ENCODE measurements around the gene BMPR1A.

DNA sequence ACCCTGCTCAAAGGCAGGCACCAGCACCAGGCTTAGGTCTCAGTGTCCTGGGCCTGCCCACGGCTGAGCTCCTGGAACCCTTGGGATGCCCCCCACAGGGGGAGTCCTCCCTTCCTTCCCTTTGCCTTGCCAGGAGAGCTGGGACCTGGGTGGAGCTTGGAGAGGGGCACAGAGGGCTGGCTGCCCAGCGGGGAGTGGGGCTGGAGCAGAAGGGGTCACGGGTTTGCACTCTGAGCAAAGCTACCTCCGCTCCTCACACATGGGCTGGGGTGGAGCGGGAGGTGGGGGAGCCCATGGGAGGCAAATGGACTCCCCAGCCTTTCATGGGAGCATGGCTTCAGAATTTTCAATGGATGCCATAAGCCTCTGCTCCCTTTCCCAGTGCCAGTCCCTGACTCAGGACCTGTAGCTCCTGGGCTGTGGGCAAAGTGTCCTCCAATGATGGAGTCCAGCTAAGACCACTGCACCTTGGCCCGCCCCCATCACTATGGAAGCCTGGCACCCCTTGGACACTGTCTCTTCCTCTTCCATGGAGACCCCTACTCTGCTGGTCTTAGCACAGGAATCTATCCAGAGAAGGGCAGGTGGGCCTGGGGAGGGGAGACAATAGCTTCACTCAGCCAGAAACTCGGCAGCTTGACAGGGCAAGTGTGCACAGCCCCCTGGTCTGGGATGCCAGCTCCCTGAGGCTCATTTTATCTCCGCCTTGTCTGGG lies 48.2 kb upstream of the BMPR1A start:
- TF ChIP-seq SMAD1 (IDR thresholded peaks at IDR 0.05; ENCODE audit: low read depth, partially characterized antibody): no peak
- TF ChIP-seq ZZZ3 (IDR thresholded peaks at IDR 0.05; ENCODE audit: control insufficient read depth, insufficient read length, low read depth): no peak
- TF ChIP-seq, protein P1, sequence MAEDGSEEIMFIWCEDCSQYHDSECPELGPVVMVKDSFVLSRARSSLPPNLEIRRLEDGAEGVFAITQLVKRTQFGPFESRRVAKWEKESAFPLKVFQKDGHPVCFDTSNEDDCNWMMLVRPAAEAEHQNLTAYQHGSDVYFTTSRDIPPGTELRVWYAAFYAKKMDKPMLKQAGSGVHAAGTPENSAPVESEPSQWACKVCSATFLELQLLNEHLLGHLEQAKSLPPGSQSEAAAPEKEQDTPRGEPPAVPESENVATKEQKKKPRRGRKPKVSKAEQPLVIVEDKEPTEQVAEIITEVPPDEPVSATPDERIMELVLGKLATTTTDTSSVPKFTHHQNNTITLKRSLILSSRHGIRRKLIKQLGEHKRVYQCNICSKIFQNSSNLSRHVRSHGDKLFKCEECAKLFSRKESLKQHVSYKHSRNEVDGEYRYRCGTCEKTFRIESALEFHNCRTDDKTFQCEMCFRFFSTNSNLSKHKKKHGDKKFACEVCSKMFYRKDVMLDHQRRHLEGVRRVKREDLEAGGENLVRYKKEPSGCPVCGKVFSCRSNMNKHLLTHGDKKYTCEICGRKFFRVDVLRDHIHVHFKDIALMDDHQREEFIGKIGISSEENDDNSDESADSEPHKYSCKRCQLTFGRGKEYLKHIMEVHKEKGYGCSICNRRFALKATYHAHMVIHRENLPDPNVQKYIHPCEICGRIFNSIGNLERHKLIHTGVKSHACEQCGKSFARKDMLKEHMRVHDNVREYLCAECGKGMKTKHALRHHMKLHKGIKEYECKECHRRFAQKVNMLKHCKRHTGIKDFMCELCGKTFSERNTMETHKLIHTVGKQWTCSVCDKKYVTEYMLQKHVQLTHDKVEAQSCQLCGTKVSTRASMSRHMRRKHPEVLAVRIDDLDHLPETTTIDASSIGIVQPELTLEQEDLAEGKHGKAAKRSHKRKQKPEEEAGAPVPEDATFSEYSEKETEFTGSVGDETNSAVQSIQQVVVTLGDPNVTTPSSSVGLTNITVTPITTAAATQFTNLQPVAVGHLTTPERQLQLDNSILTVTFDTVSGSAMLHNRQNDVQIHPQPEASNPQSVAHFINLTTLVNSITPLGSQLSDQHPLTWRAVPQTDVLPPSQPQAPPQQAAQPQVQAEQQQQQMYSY (CRISPR knock-in tag; IDR thresholded peaks at IDR 0.05): no peak
- TF ChIP-seq CTCF (IDR thresholded peaks at IDR 0.05 in 2 of 3, conservative IDR thresholded peaks at IDR 0.05 in 1 of 3; ENCODE audit: control insufficient read depth in 2 of 3, extremely low read depth in 1 of 3, insufficient read depth in 1 of 3, low read depth in 3 of 3, low read length in 3 of 3): no peak
- no peak for TF ChIP-seq EZH2 (IDR thresholded peaks at IDR 0.05; ENCODE audit: borderline replicate concordance, control insufficient read depth, low read depth, low read length)

All from GM12878 (cell line).